Retinal pigment epithelial cell (primary cell): ENCODE measurements around the gene G3BP2.

Source experiments
- DNase-seq: peaks from one replicate; pipeline ENCODE4 v3.0.0-alpha.2; 2010; ENCODE audit warnings: low read depth
- H3K4me3 ChIP-seq: 2 replicates; pipeline ENCODE4 v1.5.1; 2011; ENCODE audit warnings: mild to moderate bottlenecking, low read length, control low read depth, moderate library complexity
- TF ChIP-seq, protein P1 (sequence below): conservative IDR thresholded peaks from 2 replicates; pipeline ENCODE4 v1.5.1; 2011; ENCODE audit warnings: low read depth, low read length, control low read depth, inconsistent platforms

The G3BP2 gene

DNA sequence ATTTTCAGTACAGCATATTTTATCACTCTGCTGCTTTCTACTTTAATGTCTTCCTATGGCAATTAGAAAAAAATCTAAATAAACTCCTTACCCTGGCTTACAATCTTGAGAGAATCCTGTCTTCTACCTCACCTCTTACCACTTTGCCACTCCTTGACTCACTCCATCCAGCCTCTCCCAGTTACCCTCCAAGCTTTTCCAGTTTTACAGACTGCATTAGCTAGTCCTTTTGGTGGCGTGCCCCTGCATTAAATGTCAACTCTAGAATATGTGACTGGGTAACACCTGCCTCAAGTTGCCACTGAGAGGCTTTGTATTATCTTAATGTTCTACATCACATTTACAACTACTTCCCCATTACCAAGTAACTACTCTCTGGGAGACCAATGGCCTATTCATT lies 35.4 kb downstream of the G3BP2 start:
- TF ChIP-seq, protein P1, sequence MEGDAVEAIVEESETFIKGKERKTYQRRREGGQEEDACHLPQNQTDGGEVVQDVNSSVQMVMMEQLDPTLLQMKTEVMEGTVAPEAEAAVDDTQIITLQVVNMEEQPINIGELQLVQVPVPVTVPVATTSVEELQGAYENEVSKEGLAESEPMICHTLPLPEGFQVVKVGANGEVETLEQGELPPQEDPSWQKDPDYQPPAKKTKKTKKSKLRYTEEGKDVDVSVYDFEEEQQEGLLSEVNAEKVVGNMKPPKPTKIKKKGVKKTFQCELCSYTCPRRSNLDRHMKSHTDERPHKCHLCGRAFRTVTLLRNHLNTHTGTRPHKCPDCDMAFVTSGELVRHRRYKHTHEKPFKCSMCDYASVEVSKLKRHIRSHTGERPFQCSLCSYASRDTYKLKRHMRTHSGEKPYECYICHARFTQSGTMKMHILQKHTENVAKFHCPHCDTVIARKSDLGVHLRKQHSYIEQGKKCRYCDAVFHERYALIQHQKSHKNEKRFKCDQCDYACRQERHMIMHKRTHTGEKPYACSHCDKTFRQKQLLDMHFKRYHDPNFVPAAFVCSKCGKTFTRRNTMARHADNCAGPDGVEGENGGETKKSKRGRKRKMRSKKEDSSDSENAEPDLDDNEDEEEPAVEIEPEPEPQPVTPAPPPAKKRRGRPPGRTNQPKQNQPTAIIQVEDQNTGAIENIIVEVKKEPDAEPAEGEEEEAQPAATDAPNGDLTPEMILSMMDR = no peak
- H3K4me3 ChIP-seq = no peak overlapping the region
- no peak for DNase-seq

DNA sequence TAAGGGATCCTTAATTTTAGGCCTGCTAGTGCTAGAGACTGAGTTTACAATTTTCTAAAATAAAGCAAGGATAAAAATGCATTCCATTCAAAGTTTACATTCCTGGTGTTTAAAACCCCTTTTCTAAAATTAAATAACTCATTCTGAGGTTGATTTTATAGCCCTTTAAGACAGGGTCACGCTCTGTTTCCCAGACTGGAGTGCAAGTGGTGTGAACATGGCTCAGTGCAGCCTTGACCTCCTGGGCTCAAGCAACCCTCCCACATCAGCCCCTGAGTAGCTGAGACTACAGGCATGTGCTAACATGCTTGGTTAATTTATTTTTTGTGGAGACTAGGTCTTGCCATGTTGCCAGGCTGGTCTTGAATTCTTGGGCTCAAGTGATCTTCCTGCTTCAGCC lies 36.0 kb downstream of the G3BP2 start:
- H3K4me3 ChIP-seq = no peak overlapping the region
- no peak for DNase-seq
- TF ChIP-seq, protein P1 = no peak

DNA sequence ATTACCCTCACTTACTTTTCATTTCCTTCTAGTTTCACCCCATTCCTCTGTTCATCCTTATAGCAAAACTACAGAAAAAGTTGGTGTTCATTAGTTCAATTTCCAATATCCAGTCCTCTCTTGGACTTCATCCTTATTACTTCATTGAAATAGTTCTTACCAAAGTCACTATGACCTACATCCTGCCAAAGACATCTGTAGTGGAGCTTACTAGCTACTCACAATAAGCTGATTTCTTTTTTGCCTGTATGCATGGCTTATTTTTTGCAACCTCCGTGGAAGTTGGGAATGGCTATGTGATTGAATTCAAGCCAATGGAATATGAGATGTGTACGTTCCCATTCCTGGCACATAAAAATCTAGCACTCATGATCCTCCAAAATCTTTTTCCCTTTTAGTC lies 38.3 kb downstream of the G3BP2 start:
- no peak for DNase-seq
- no peak overlapping the region for H3K4me3 ChIP-seq
- TF ChIP-seq, protein P1 = no peak

DNA sequence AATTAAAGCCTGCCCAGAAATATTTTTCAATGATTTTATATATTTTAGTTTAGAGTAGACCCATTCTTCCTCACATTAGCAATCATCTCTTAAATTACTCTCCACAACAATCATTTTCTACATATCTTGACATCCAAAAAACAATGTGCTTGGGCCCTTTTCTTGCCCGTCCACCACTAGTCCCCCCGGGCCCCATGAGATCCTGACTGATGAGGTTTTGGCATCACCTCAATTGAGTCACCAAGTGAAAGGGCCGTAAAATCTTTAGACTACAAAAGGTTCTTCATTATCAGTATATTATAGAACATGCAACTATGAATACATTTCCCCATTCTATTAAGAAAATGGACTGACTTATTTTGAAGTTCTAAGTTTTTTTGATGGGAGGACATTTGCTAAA lies 38.9 kb downstream of the G3BP2 start:
- TF ChIP-seq, protein P1 = no peak
- no peak for DNase-seq
- H3K4me3 ChIP-seq = no peak overlapping the region

DNA sequence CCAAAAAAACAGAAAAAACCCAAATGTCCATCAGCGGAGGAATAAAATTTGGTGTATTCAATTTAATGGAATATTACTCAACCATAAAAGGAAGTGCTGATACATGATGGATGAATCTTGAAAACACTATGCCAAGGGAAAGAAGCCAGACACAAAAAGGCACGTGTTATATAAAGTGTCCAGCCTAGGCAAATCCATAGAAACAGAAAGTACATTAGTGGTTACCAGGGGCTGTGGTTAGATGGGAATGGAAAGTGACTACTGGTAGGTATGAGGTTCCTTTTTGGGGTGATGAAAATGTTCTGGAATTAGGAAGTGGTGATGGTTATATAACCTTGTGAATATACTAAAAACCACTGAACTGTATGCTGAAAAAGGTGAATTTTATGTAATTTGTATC lies 39.4 kb downstream of the G3BP2 start:
- no peak overlapping the region for H3K4me3 ChIP-seq
- DNase-seq = no peak
- TF ChIP-seq, protein P1 = no peak

DNA sequence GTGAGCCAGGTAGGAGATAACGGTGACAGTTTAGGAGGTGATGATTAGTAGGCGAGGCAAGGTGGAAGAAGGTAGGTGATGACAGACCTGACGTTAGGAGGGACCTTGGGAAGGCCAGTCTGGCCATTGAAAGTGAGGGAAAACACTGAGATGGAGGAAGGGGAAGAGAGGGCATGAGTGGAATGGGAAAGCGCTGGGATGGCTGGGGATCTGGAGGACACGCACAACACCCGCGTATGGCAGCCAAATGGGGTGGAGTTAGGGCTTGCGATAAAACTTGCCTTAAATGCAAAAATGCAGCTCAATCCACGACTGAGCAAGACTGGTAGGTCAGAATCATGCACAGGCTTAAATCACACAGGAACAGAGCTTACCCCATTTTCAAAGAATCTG lies 42.3 kb downstream of the G3BP2 start:
- DNase-seq = no peak
- peak overlapping the region; percentile 79 for H3K4me3 ChIP-seq
- TF ChIP-seq, protein P1 = no peak

DNA sequence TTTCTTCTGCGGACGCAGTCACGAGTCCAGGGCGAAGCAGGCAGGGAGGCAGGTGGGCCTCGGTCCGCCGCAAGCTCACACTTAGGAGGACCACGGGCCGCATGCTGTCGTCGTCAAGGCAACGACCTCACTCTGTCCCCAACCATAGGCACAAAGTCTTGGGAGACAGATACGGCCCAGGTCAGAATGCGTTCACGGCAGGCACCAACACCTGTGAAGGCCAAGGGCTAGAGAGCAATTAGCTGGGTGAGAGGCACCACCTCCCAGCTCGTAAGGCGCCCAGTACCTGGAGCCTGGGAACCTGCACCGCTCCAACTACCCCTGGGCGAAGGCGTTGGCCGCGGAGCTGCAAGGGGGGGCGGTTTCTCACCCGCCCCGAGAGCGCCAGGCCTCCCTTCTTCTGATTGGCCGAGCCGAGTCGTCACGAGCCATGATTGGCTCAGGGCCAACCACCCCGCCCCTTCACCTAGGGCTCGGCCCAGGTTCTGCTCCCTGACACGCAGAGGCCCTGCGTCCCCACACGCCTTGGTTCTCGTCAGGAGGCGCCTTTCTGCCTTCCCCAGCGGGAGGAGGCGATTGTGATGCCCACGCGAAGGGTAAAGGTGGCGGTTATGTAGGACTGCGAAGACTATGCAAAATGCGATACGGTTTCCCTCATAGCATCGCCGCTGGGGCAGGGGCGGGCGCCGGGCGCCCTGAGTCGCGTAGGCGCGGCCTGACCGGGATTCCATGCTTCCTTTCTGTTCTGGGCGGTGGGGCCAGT lies 42.9 kb downstream of the G3BP2 start, which contains the start of gene CDKL2:
Gene CDKL2 (minus strand): TSS at position 355 of the 763 bp plus-strand sequence. CDS start 4,540 bp downstream, outside the sequence.
- DNase-seq = peak; percentile 27
- TF ChIP-seq, protein P1 = no peak
- peak within 1 kb of the TSS; percentile 79 for H3K4me3 ChIP-seq
